Measurements from ENCODE around the gene DLG5.

The DLG5 gene

DNA sequence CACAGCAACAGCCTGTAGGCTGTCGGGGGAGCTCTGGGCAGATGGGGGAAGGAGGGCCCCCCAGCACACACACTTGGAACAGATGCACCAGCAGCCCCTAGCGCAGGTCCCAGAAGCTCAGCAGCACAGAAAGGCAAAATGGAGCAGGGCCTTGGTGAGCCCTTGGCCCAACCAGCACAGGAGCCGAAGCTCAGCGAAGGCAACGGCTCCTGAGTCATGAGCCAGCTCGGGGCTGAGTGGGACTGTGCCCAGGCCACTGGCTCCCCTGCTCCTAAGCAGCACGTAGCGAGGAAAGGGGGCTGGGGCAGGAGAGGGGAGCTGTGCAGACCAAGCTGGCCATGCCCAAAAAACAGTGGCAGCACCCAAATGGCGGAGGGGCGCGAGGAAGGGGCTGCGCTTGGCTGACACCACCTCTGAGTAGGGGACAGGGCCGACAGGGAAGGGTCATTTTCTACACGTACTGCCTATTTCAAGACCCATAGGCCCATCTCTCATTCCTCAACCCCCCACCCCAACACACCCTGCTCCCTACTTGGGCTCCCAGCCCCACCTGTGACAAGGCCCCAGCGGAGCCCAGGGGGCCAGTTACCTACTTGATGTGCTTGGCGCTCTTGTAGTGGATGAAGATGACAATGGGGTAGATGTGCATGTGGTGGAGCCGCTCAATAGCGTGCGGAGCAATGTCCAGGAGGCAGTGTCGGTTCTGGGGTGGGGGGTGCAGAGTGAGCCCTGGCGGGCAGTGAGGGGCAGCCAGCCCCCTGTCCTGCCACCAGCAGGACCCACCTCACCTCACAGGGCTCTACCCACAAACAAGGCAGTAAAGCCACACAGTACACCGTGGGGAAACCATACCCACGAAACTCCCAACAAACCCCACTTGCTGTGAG lies 132.1 kb downstream of the DLG5 start:
- TF ChIP-seq, protein P1, sequence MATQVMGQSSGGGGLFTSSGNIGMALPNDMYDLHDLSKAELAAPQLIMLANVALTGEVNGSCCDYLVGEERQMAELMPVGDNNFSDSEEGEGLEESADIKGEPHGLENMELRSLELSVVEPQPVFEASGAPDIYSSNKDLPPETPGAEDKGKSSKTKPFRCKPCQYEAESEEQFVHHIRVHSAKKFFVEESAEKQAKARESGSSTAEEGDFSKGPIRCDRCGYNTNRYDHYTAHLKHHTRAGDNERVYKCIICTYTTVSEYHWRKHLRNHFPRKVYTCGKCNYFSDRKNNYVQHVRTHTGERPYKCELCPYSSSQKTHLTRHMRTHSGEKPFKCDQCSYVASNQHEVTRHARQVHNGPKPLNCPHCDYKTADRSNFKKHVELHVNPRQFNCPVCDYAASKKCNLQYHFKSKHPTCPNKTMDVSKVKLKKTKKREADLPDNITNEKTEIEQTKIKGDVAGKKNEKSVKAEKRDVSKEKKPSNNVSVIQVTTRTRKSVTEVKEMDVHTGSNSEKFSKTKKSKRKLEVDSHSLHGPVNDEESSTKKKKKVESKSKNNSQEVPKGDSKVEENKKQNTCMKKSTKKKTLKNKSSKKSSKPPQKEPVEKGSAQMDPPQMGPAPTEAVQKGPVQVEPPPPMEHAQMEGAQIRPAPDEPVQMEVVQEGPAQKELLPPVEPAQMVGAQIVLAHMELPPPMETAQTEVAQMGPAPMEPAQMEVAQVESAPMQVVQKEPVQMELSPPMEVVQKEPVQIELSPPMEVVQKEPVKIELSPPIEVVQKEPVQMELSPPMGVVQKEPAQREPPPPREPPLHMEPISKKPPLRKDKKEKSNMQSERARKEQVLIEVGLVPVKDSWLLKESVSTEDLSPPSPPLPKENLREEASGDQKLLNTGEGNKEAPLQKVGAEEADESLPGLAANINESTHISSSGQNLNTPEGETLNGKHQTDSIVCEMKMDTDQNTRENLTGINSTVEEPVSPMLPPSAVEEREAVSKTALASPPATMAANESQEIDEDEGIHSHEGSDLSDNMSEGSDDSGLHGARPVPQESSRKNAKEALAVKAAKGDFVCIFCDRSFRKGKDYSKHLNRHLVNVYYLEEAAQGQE (IDR thresholded peaks at IDR 0.05; ENCODE audit: insufficient read depth in 1 of 2, low read depth in 2 of 2, low read length in 2 of 2), result no peak
- TF ChIP-seq POLR2AphosphoS5 (IDR thresholded peaks at IDR 0.05; ENCODE audit: low read depth, low read length) (no peak), TAF1 (IDR thresholded peaks at IDR 0.05; ENCODE audit: borderline replicate concordance, insufficient read depth, low read length) (no peak), FOXP2 (optimal IDR thresholded peaks at IDR 0.05; ENCODE audit: borderline replicate concordance, extremely low read depth, extremely low read length, insufficient read depth) (no peak), SIN3A (IDR thresholded peaks at IDR 0.05; ENCODE audit: borderline replicate concordance, insufficient read depth, low read length) (no peak)

DNA sequence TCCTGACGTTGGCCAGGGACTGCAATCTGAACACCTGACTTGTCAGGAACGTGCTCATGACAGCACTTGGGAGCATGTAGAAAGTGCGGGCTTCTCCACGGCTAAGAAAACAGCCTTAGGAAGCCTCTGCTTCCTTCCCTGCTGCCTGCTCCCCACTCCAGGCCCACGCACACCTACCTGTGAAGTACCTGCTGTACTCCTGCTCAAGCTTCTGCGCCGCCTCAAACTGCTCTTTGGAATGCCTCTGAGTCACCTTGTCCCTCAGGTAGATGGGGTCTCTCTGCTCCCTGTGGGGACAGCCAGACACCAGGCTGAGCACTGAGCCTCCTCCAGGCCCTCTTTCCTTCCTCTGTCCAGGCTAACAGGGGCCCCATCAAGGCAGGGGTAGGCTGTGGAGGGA lies 132.7 kb downstream of the DLG5 start:
- TF ChIP-seq TAF1 (IDR thresholded peaks at IDR 0.05; ENCODE audit: borderline replicate concordance, insufficient read depth, low read length), result no peak

DNA sequence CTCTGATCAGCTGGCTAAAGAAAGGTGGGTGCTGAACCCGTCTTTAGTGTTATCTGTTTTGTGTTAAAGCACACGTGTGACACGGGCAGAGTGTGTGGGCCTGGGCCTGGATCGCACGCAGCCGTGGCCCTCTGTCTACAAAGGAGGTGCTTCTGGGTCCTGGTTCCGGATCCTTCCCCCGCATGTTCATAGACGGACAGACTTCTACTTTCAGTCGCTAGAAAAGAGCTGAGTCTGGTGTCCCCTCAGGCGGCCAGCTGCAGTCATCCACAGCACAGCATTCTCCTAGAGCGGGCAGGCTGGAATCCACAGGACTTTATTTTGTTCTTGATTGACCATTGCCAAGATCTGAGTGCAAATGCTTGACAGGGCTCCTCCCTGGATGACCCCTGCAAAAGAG lies 134.4 kb downstream of the DLG5 start:
- TF ChIP-seq FOXP2 (optimal IDR thresholded peaks at IDR 0.05; ENCODE audit: borderline replicate concordance, extremely low read depth, extremely low read length, insufficient read depth), result no peak
- TF ChIP-seq, protein P1 (IDR thresholded peaks at IDR 0.05; ENCODE audit: insufficient read depth in 1 of 2, low read depth in 2 of 2, low read length in 2 of 2), result no peak
- TF ChIP-seq POLR2AphosphoS5 (IDR thresholded peaks at IDR 0.05; ENCODE audit: low read depth, low read length), result no peak
- TF ChIP-seq TAF1 (IDR thresholded peaks at IDR 0.05; ENCODE audit: borderline replicate concordance, insufficient read depth, low read length), result no peak
- no peak for TF ChIP-seq SIN3A (IDR thresholded peaks at IDR 0.05; ENCODE audit: borderline replicate concordance, insufficient read depth, low read length)

DNA sequence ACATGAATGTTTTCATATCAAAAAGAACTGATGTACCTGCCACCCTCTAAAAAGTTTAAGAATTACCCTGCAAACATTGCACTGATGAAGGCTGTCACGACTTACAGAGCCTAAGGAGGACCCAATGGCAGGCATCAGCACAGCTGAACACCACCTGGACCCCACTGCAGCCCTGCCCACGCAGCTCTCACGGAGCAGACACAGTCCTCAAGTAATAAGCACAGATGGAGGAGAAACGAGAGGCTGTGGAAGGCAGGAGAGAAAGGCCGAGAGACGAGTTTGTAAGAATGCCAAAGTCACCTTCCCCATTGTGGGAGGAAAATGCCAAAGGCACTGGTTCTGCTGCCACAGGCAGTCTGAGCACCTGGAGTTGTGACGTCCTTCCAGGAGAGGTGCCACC lies 135.0 kb downstream of the DLG5 start:
- TF ChIP-seq, protein P1 (IDR thresholded peaks at IDR 0.05; ENCODE audit: insufficient read depth in 1 of 2, low read depth in 2 of 2, low read length in 2 of 2), result no peak
- TF ChIP-seq FOXP2 (optimal IDR thresholded peaks at IDR 0.05; ENCODE audit: borderline replicate concordance, extremely low read depth, extremely low read length, insufficient read depth) (no peak), TAF1 (IDR thresholded peaks at IDR 0.05; ENCODE audit: borderline replicate concordance, insufficient read depth, low read length) (no peak), SIN3A (IDR thresholded peaks at IDR 0.05; ENCODE audit: borderline replicate concordance, insufficient read depth, low read length) (no peak), POLR2AphosphoS5 (IDR thresholded peaks at IDR 0.05; ENCODE audit: low read depth, low read length) (no peak)

DNA sequence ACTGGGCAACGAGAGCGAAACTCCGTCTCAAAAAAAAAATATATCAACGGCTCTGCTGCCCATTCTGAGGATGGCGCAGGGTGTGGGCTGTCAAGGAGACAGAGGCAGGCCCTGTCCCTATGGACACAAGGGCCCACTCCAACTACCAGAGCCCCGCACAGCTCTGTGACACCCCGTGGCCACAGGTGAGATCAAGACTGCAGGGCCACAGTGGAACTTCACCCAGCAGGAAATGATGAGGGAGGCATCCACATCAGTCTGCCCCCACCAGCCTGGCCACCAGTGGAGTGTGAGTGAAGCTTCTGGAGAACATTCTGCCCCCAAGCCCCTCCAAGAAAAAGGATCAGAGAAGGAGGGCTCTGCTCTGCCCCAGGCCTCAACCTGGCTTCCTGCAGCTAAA lies 136.7 kb downstream of the DLG5 start:
- TF ChIP-seq POLR2AphosphoS5 (IDR thresholded peaks at IDR 0.05; ENCODE audit: low read depth, low read length) (no peak), TAF1 (IDR thresholded peaks at IDR 0.05; ENCODE audit: borderline replicate concordance, insufficient read depth, low read length) (no peak), FOXP2 (optimal IDR thresholded peaks at IDR 0.05; ENCODE audit: borderline replicate concordance, extremely low read depth, extremely low read length, insufficient read depth) (no peak), SIN3A (IDR thresholded peaks at IDR 0.05; ENCODE audit: borderline replicate concordance, insufficient read depth, low read length) (no peak)
- TF ChIP-seq, protein P1 (IDR thresholded peaks at IDR 0.05; ENCODE audit: insufficient read depth in 1 of 2, low read depth in 2 of 2, low read length in 2 of 2), result no peak

All from PFSK-1 (cell line).